GM19035 (cell line): ENCODE measurements around the gene OPCML.

ENCODE experiments used
- ATAC-seq: cut with Tn5 transposase; IDR thresholded peaks from one replicate; pipeline ENCODE4 v1.9.1; 2021; ENCODE audit not compliant: unreplicated experiment

OPCML gene

GRCh38 chr11:133082841-133083488, 449.3 kb downstream of the OPCML start:
- peak; percentile 91 for ATAC-seq

GRCh38 chr11:133082453-133082781, 449.9 kb downstream of the OPCML start:
- ATAC-seq = no peak

GRCh38 chr11:133081730-133082452, 450.4 kb downstream of the OPCML start:
- no peak for ATAC-seq

- ATAC-seq = no peak
Observed at GRCh38 chr11:133081020-133081419, 451.3 kb downstream of the OPCML start.

GRCh38 chr11:133078591-133079404, 453.5 kb downstream of the OPCML start:
- ATAC-seq = peak; percentile 47

GRCh38 chr11:133078012-133078411, 454.3 kb downstream of the OPCML start:
- no peak for ATAC-seq

- no peak for ATAC-seq
Observed at GRCh38 chr11:133075351-133075750, 456.9 kb downstream of the OPCML start.

- no peak for ATAC-seq
Observed at GRCh38 chr11:133072858-133073582, 459.3 kb downstream of the OPCML start.

GRCh38 chr11:133072378-133072777, 459.9 kb downstream of the OPCML start:
- no peak for ATAC-seq

- ATAC-seq = no peak
Observed at GRCh38 chr11:133070791-133071190, 461.5 kb downstream of the OPCML start.

GRCh38 chr11:133070021-133070713, 462.1 kb downstream of the OPCML start:
- no peak for ATAC-seq

- ATAC-seq = no peak
Observed at GRCh38 chr11:133065847-133066485, 466.3 kb downstream of the OPCML start.

GRCh38 chr11:133064961-133065360, 467.3 kb downstream of the OPCML start:
- no peak for ATAC-seq

- ATAC-seq = no peak
Observed at GRCh38 chr11:133064152-133064877, 468.0 kb downstream of the OPCML start.

- ATAC-seq = no peak
Observed at GRCh38 chr11:133058501-133058900, 473.8 kb downstream of the OPCML start.

GRCh38 chr11:133053124-133053776, 479.1 kb downstream of the OPCML start:
- no peak for ATAC-seq

GRCh38 chr11:133052537-133052936, 479.8 kb downstream of the OPCML start:
- no peak for ATAC-seq

GRCh38 chr11:133049244-133050019, 482.9 kb downstream of the OPCML start:
- ATAC-seq = no peak
